ENCODE data around the gene CDC42BPB. TPM values are rescaled to one million over a fixed set of nuclear protein-coding genes. Genes with fewer than 3 reads are reported as not detected.

The CDC42BPB gene
- total and polyA plus RNA-seq, 2 of the 4 experiments (the other 2 are of a cell fraction): 49.1 to 81.4 TPM

GRCh38 chr14:103015426-103015825 is 41.9 kb downstream of the CDC42BPB start:
- in situ Hi-C loops (cut with MboI; ENCODE audit: low sequenced_read_pairs) (no loop called here), intact Hi-C loops (cut with micrococcal nuclease) (no loop called here), dilution Hi-C loops (cut with HindIII; ENCODE audit: low sequenced_read_pairs, unreplicated experiment) (no loop called here)
- no peaks in the 10 kb centered on the region for H3K9me3 ChIP-seq (ENCODE audit: control insufficient read depth, insufficient read depth, low read length)
- no peak overlapping the region for H4K91ac ChIP-seq (ENCODE audit: insufficient read depth, low read depth, low read length)
- H2AK5ac ChIP-seq (ENCODE audit: low read depth, low read length): no peak overlapping the region
- peaks cover 18% of the 10 kb centered on the region for H3K4me1 ChIP-seq (ENCODE audit: control insufficient read depth, insufficient read depth, low read length)
- peaks cover 34 to 95% of the 10 kb centered on the region in 2 experiments for H3K79me1 ChIP-seq (ENCODE audit: low read depth in 1 of 2, low read length in 2 of 2)
- ATAC-seq (ENCODE audit: low read depth): no peak
- no peak overlapping the region for H3K9ac ChIP-seq (ENCODE audit: low read depth, low read length)
- no peak overlapping the region for H2BK120ac ChIP-seq (ENCODE audit: low read depth, low read length)
- H3K4me3 ChIP-seq (ENCODE audit: insufficient read depth, low read depth, low read length): no peak overlapping the region
- ChIA-PET POLR2A (ENCODE audit: unreplicated experiment) (no interaction called here), CTCF (interaction anchor here (0.6 kb wide), 1 partner anchor 32 kb away, joined by 4 read pairs; no protein-coding TSS in a partner anchor)
- no peak overlapping the region for H3K4ac ChIP-seq (ENCODE audit: low read depth, low read length)
- H3K4me2 ChIP-seq (ENCODE audit: low read depth, low read length): no peak overlapping the region
- no peak overlapping the region for H2AK9ac ChIP-seq (replicated peaks; ENCODE audit: low read depth, low read length, poor library complexity)
- no peak for TF ChIP-seq POLR2A (IDR thresholded peaks at IDR 0.05; ENCODE audit: low read depth, low read length)
- no peak for TF ChIP-seq RFX5 (IDR thresholded peaks at IDR 0.05; ENCODE audit: low read depth, low read length)
- TF ChIP-seq RAD21 (IDR thresholded peaks at IDR 0.05; ENCODE audit: low read length): no peak
- no peak for TF ChIP-seq RCOR1 (IDR thresholded peaks at IDR 0.05; ENCODE audit: insufficient replicate concordance, low read length)
- TF ChIP-seq, protein P1, sequence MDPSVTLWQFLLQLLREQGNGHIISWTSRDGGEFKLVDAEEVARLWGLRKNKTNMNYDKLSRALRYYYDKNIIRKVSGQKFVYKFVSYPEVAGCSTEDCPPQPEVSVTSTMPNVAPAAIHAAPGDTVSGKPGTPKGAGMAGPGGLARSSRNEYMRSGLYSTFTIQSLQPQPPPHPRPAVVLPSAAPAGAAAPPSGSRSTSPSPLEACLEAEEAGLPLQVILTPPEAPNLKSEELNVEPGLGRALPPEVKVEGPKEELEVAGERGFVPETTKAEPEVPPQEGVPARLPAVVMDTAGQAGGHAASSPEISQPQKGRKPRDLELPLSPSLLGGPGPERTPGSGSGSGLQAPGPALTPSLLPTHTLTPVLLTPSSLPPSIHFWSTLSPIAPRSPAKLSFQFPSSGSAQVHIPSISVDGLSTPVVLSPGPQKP (IDR thresholded peaks at IDR 0.05; ENCODE audit: borderline replicate concordance, low read depth, low read length): no peak
- TF ChIP-seq CHD1 (IDR thresholded peaks at IDR 0.05; ENCODE audit: low read depth, low read length): no peak
- TF ChIP-seq MAZ (IDR thresholded peaks at IDR 0.05; ENCODE audit: borderline replicate concordance, low read depth, low read length): no peak
- no peak overlapping the region for H2BK20ac ChIP-seq (ENCODE audit: low read depth, low read length)
- H2BK15ac ChIP-seq (ENCODE audit: low read depth, low read length): no peak overlapping the region
- H2AFZ ChIP-seq (replicated peaks; ENCODE audit: low read length, poor library complexity): no peak overlapping the region
- no peak overlapping the region for H4K5ac ChIP-seq (ENCODE audit: low read depth, low read length)
- WGBS, 2 experiments (ENCODE audit: extremely low coverage in 2 of 2, insufficient read length in 1 of 2): no CpG with 5 or more reads among the region's 5 CpGs
- H4K20me1 ChIP-seq (ENCODE audit: insufficient read depth, low read length): peaks cover 87% of the 10 kb centered on the region
- H3K27ac ChIP-seq (ENCODE audit: insufficient read depth, low read length): no peak overlapping the region
- H3K27me3 ChIP-seq (ENCODE audit: control insufficient read depth, insufficient read depth, low read length): no peaks in the 10 kb centered on the region
- H3K36me3 ChIP-seq (ENCODE audit: control insufficient read depth, insufficient read depth, low read length): peaks cover 8% of the 10 kb centered on the region
- BruUV-seq (replicated peaks): no TSS peak
- 0 out of 2 replicates have a peak overlapping the region, but pooled peaks have one; percentile 84 for H3K14ac ChIP-seq (replicated peaks; ENCODE audit: low read depth, low read length)
- no peak overlapping the region for H3K56ac ChIP-seq (ENCODE audit: extremely low read depth, insufficient read depth, low read length)
- no peak for DNase-seq
- H3K23ac ChIP-seq (ENCODE audit: low read depth, low read length): no peak overlapping the region
- no peak overlapping the region for H2BK5ac ChIP-seq (ENCODE audit: low read depth, low read length, poor library complexity, severe bottlenecking)
- H3K9me1 ChIP-seq (ENCODE audit: insufficient read depth, low read length): peaks cover 46% of the 10 kb centered on the region
- no peak overlapping the region for H4K8ac ChIP-seq (ENCODE audit: low read depth in 2 of 2, low read length in 2 of 2)
- no peak overlapping the region for H3K18ac ChIP-seq (ENCODE audit: low read depth, low read length)
